Glomerular visceral epithelial cell (primary cell): ENCODE measurements around the gene TOM1L2.

Source experiments
- DNase-seq: peaks from one replicate; pipeline ENCODE4 v3.0.0-alpha.2; 2016; ENCODE audit errors: extremely low spot score

TOM1L2 gene

DNA sequence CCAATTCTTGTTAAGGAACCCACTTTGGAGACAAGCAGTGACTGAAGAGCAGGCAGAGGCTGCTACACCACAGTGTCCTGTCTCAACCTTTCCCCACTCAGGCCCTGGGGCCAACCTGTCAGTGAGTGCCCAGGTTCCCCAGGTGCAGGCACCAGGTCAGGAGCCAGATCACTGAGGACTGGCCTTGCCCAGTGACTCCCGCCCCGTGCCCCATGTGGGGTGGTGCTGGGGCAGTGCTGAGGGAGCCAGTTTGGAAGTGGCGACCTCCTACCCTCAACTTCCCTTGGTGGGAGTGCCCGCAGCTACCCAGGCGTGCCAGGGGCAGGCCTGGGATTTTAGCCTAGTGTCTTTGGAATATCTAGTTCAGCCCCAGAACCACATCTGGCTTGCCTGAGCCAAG lies 164.8 kb downstream of the TOM1L2 start:
- no peak for DNase-seq

DNA sequence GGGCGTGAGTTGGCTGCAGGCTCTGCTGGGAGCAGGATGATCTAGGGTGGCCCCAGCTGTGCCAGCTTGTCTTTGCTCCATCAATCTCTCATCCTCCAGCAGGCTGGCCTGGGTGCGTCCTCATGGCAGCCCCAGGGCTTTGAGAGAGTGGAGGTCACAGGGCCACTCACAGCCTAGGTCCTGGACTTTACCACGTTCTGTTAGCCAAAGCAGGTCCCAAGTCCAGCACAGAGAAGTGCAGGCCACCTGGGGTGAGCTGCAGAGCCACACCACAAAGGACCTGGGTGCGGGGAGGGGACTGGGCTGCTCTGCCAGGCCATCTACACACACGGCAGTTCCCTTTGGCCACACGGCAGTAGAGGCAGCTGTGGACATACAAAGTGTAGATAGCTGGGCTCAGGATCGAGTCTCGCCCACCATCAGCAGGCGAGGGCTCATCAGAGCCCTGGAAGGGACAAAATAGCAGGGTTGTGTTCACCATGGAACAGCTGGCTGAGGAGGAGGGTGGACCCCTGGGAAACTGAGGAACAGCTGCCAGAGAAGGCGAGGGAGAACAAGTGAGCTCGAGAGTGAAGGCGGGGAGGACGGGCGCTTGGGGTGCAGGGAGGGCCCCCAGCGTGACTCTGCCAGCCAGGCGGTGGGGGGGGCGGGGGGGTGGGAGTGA lies 165.5 kb downstream of the TOM1L2 start:
- no peak for DNase-seq

DNA sequence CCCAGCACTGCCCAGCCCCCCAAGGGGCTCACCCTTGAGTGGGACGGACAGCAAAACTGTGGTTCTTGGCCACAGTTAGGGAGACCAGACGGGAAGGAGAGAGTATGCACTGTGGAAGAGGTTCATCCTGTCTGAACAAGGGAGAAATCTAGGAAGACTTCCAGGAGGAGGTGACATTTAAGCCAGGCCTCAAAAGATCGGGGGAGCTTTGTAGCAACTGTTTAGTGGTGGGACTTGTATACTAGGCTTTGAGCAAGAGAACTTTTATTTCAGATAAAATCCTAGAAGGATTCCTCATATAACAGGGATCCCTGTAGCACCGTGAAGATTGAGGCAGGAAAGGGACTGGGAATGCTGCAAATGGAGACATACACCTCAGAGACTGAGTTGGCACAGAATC lies 166.2 kb downstream of the TOM1L2 start:
- DNase-seq, result no peak

DNA sequence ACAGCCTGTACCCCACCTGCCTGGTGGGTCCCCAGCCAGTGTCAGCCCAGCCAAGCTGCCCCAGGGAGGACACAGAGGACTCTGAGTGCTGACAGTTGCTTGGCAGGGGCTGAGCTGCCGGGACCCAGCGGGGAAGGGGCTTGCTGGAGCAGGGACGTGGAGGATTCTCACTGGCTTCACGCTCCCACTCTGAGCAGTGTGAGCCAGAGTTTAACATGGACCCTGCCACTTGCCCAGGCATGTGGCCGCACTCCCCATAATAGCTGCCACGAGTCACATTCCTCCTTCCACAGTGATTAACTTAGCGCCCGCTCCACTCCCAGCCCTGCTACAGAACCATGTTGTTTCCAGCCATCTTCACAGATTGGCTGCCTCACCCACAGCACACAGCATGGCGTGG lies 166.6 kb downstream of the TOM1L2 start:
- no peak for DNase-seq

- DNase-seq, result no peak
Observed at GRCh38 chr17:17804007-17804406, 168.2 kb downstream of the TOM1L2 start.

- no peak for DNase-seq
Observed at GRCh38 chr17:17801800-17802481, 170.3 kb downstream of the TOM1L2 start.

- no peak for DNase-seq
Observed at GRCh38 chr17:17800504-17801021, 171.6 kb downstream of the TOM1L2 start.

DNA sequence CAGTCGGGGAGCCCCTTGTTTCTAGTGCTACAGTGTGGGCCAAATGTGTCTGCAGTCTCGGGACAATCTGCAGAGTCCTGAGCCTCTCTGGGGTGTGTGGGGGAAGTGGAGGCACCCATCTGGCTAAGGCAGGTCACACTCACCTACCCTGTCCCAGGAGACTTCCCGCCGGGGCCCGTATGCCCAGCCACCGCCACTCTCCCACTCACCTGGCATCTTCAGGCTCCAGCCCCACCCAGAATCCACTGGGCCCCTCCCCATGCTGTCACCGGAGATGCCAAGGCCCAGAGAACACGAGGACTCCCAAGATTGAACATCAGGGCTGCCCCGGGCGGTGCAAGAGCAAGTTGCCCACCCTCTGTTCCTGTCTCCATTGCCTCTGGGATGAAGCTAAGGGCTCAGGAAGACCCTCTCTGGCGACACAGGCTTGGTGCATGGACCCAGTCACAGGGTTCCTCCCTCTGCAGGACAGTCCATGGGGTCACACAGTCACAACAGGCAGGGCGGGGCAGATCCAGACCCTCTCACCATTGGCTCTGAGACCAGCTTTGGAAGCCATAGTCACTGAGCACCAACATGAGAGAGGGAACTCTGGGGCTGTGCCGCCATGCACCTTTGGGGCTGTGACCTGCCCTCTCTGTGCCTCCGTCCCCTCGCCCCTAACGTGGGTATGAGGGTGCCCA lies 173.5 kb downstream of the TOM1L2 start:
- no peak for DNase-seq

- no peak for DNase-seq
Observed at GRCh38 chr17:17798010-17798556, 174.1 kb downstream of the TOM1L2 start.

- DNase-seq, result no peak
Observed at GRCh38 chr17:17797119-17797809, 174.9 kb downstream of the TOM1L2 start.

- DNase-seq, result no peak
Observed at GRCh38 chr17:17796787-17797061, 175.5 kb downstream of the TOM1L2 start.

- no peak for DNase-seq
Observed at GRCh38 chr17:17795946-17796786, 176.0 kb downstream of the TOM1L2 start.

- DNase-seq, result no peak
Observed at GRCh38 chr17:17795296-17795695, 176.9 kb downstream of the TOM1L2 start.

GRCh38 chr17:17794382-17794781 lies 177.8 kb downstream of the TOM1L2 start:
- DNase-seq, result no peak
